Activated CD8-positive, alpha-beta T cell treated with anti-CD3 and anti-CD28 coated beads, Interleukin-2, amount 10 ng/mL, durations not matched to agents 7 days and 5 days (primary cell): ENCODE measurements around the gene TGFBR3L. TPM values are rescaled to one million over a fixed set of nuclear protein-coding genes. Genes with fewer than 3 reads are reported as not detected.

Source experiments
- ATAC-seq: fragments of 150-1000 bp; cut with Tn5 transposase; one replicate; pipeline ENCODE4 v1.10.0; 2021; ENCODE audit warnings: moderate library complexity
- CTCF ChIA-PET: fragments of 350-600 bp; sonication (Branson Sonifier 250); formaldehyde crosslinking; loops from one replicate; lab custom pipeline; 2021; ENCODE audit warnings: antibody characterized with exemption; lab: Charles Lee
- POLR2A ChIA-PET: fragments of 350-600 bp; sonication (Branson Sonifier 250); formaldehyde crosslinking; loops from one replicate; lab custom pipeline; 2021; ENCODE audit warnings: antibody characterized with exemption; lab: Charles Lee
- DNase-seq: peaks from one replicate; pipeline ENCODE4 v3.0.0-alpha.2; 2020
- H3K27ac Mint-ChIP-seq: one replicate; pipeline ENCODE4 v1.8.0; 2021; ENCODE audit warnings: mild to moderate bottlenecking, mixed read lengths
- H3K27me3 Mint-ChIP-seq: one replicate; pipeline ENCODE4 v1.8.0; 2021; ENCODE audit warnings: low read depth, mixed read lengths
- H3K36me3 Mint-ChIP-seq: one replicate; pipeline ENCODE4 v1.8.0; 2021; ENCODE audit warnings: low read depth, mixed read lengths
- H3K4me1 Mint-ChIP-seq: one replicate; pipeline ENCODE4 v1.8.0; 2021; ENCODE audit warnings: low read depth, mixed read lengths
- H3K4me3 Mint-ChIP-seq: one replicate; pipeline ENCODE4 v1.8.0; 2021; ENCODE audit warnings: mild to moderate bottlenecking, mixed read lengths
- H3K9me3 Mint-ChIP-seq: one replicate; pipeline ENCODE4 v1.8.0; 2022; ENCODE audit warnings: mixed read lengths; ENCODE audit not compliant: insufficient read depth
- total RNA-seq, 2 experiments: library from RNA; stranded (reverse); gene quantifications; one replicate each; pipeline ENCODE4 v1.2.3, GENCODE V29; 2021

Gene TGFBR3L
- total RNA-seq, 2 experiments from 2014 or later = 2.7 to 3.6 TPM

GRCh38 chr19:7921302-7921966 lies 6.8 kb downstream of the TGFBR3L start:
- Mint-ChIP-seq H3K9me3 (no peaks in the 10 kb centered on the region), H3K27me3 (peaks cover 22% of the 10 kb centered on the region), H3K4me1 (peaks cover 44% of the 10 kb centered on the region), H3K27ac (peak overlapping the region; percentile 94), H3K4me3 (peak overlapping the region; percentile 96), H3K36me3 (peaks cover 10% of the 10 kb centered on the region)
- no peak for DNase-seq
- ChIA-PET POLR2A (interaction anchor here (1.0 to 2.6 kb wide), 3 partner anchors 8 to 22 kb away, joined by 3 to 17 read pairs (median 9); partner anchors contain the start of genes MAP2K7 and TIMM44), CTCF (interaction anchor here (0.7 to 3.2 kb wide), 6 partner anchors 8 to 52 kb away, joined by 3 to 40 read pairs (median 14); partner anchors contain the start of genes MAP2K7 and TIMM44)
- no peak for ATAC-seq

GRCh38 chr19:7921967-7922835 lies 7.6 kb downstream of the TGFBR3L start:
- Mint-ChIP-seq H3K9me3 (no peaks in the 10 kb centered on the region), H3K4me3 (peak overlapping the region; percentile 38), H3K4me1 (peaks cover 42% of the 10 kb centered on the region), H3K27me3 (peaks cover 18% of the 10 kb centered on the region), H3K27ac (no peak overlapping the region), H3K36me3 (peaks cover 8% of the 10 kb centered on the region)
- CTCF ChIA-PET = interaction anchor here (2.7 to 3.2 kb wide), 2 partner anchors 22 to 53 kb away, joined by 20 to 40 read pairs; partner anchors contain the start of gene TIMM44
- POLR2A ChIA-PET = no interaction called here
- no peak for DNase-seq
- ATAC-seq = no peak

GRCh38 chr19:7922836-7923195 lies 8.2 kb downstream of the TGFBR3L start:
- ATAC-seq (no peak), DNase-seq (no peak)
- H3K9me3 Mint-ChIP-seq = no peaks in the 10 kb centered on the region
- ChIA-PET CTCF (no interaction called here), POLR2A (no interaction called here)
- no peak overlapping the region for H3K27ac Mint-ChIP-seq
- no peak overlapping the region for H3K4me3 Mint-ChIP-seq
- peaks cover 8% of the 10 kb centered on the region for H3K36me3 Mint-ChIP-seq
- peaks cover 14% of the 10 kb centered on the region for H3K27me3 Mint-ChIP-seq
- H3K4me1 Mint-ChIP-seq = peaks cover 38% of the 10 kb centered on the region

- ATAC-seq = no peak
- Mint-ChIP-seq H3K9me3 (no peaks in the 10 kb centered on the region), H3K4me1 (peaks cover 33% of the 10 kb centered on the region), H3K4me3 (no peak overlapping the region), H3K27ac (peak overlapping the region; percentile 52), H3K27me3 (peaks cover 9% of the 10 kb centered on the region), H3K36me3 (peaks cover 8% of the 10 kb centered on the region)
- DNase-seq = no peak
- ChIA-PET POLR2A (no interaction called here), CTCF (interaction anchor here (0.7 to 0.8 kb wide), 2 partner anchors 20 to 54 kb away, joined by 3 to 4 read pairs; partner anchors contain the start of gene MAP2K7)
These were observed 8.9 kb downstream of the TGFBR3L start for GRCh38 chr19:7923295-7924191.

- no peak overlapping the region for H3K27ac Mint-ChIP-seq
- CTCF ChIA-PET = interaction anchor here (0.7 to 0.8 kb wide), 2 partner anchors 21 to 55 kb away, joined by 3 to 4 read pairs; partner anchors contain the start of gene MAP2K7
- ATAC-seq (no peak), DNase-seq (no peak)
- peaks cover 8% of the 10 kb centered on the region for H3K36me3 Mint-ChIP-seq
- peaks cover 37% of the 10 kb centered on the region for H3K4me1 Mint-ChIP-seq
- no peak overlapping the region for H3K4me3 Mint-ChIP-seq
- H3K27me3 Mint-ChIP-seq = peaks cover 5% of the 10 kb centered on the region
- POLR2A ChIA-PET = no interaction called here
- no peaks in the 10 kb centered on the region for H3K9me3 Mint-ChIP-seq
These were observed 9.6 kb downstream of the TGFBR3L start for GRCh38 chr19:7924241-7924640.

GRCh38 chr19:7924651-7925170 lies 10.1 kb downstream of the TGFBR3L start:
- Mint-ChIP-seq H3K4me1 (peaks cover 34% of the 10 kb centered on the region), H3K36me3 (peaks cover 8% of the 10 kb centered on the region), H3K27ac (no peak overlapping the region), H3K4me3 (no peak overlapping the region), H3K27me3 (peaks cover 3% of the 10 kb centered on the region), H3K9me3 (no peaks in the 10 kb centered on the region)
- ChIA-PET POLR2A (no interaction called here), CTCF (no interaction called here)
- ATAC-seq (no peak), DNase-seq (no peak)

- POLR2A ChIA-PET = no interaction called here
- Mint-ChIP-seq H3K4me3 (peak overlapping the region; percentile 74), H3K4me1 (peaks cover 29% of the 10 kb centered on the region), H3K36me3 (peaks cover 8% of the 10 kb centered on the region), H3K27me3 (no peaks in the 10 kb centered on the region), H3K9me3 (no peaks in the 10 kb centered on the region), H3K27ac (peak overlapping the region; percentile 75)
- DNase-seq (peak; percentile 89), ATAC-seq (peak; percentile 50)
- CTCF ChIA-PET = no interaction called here
These were observed 10.7 kb downstream of the TGFBR3L start for GRCh38 chr19:7925171-7925851.

GRCh38 chr19:7926021-7926726 lies 11.5 kb downstream of the TGFBR3L start, which contains the start of gene CTXN1:
TSS of gene CTXN1 (minus strand) at chr19:7926135. CDS start at chr19:7925538, 597 bp downstream.
- Mint-ChIP-seq H3K4me3 (peak within 1 kb of the TSS; percentile 74), H3K4me1 (peaks cover 25% of the 10 kb centered on the region), H3K9me3 (no peaks in the 10 kb centered on the region), H3K36me3 (peaks cover 9% of the 10 kb centered on the region), H3K27me3 (no peaks in the 10 kb centered on the region), H3K27ac (peak within 1 kb of the TSS; percentile 75)
- POLR2A ChIA-PET = no interaction called here
- ATAC-seq = peak; percentile 45
- CTCF ChIA-PET = interaction anchor here (1.1 to 1.3 kb wide), 2 partner anchors 17 to 358 kb away, joined by 3 to 6 read pairs; partner anchors contain the start of gene TIMM44
- peak; percentile 75 for DNase-seq

- peaks cover 17% of the 10 kb centered on the region for H3K4me1 Mint-ChIP-seq
- DNase-seq (no peak), ATAC-seq (no peak)
- H3K4me3 Mint-ChIP-seq = peak overlapping the region; percentile 59
- no peaks in the 10 kb centered on the region for H3K9me3 Mint-ChIP-seq
- H3K27me3 Mint-ChIP-seq = no peaks in the 10 kb centered on the region
- no peak overlapping the region for H3K27ac Mint-ChIP-seq
- ChIA-PET POLR2A (no interaction called here), CTCF (interaction anchor here (1.1 to 5.6 kb wide), 3 partner anchors 16 to 358 kb away, joined by 3 to 50 read pairs (median 6); partner anchors contain the start of gene TIMM44)
- peaks cover 11% of the 10 kb centered on the region for H3K36me3 Mint-ChIP-seq
These were observed 12.3 kb downstream of the TGFBR3L start for GRCh38 chr19:7926727-7927604.
